H1 (cell line): Measurements from ENCODE around the gene FBXO41. TPM values are rescaled to one million over a fixed set of nuclear protein-coding genes. Genes with fewer than 3 reads are reported as not detected.

Experiments
- CTCF ChIA-PET: fragments of 300-600 bp; sonication (Branson Sonifier 250); formaldehyde crosslinking; loops from one replicate; lab custom pipeline; 2021; ENCODE audit not compliant: partially characterized antibody; lab: Charles Lee
- POLR2A ChIA-PET: fragments of 300-600 bp; sonication (Branson Sonifier 250); formaldehyde crosslinking; loops from one replicate; lab custom pipeline; 2021; ENCODE audit warnings: inconsistent platforms; ENCODE audit not compliant: partially characterized antibody; lab: Charles Lee
- DNase-seq, 2 experiments: peaks; one replicate each; pipeline versions ENCODE4 v3.0.0 to v3.0.0-alpha.2; 2010 to 2022; ENCODE audit warnings: low spot score in 2 of 2, low read depth in 1 of 2, mixed read lengths in 1 of 2
- FAIRE-seq: peaks from 2 replicates; lab custom pipeline; 2011; peaks lifted over from hg19 to GRCh38; lab: Jason Lieb, UNC
- H2AFZ ChIP-seq: 2 replicates; pipeline ENCODE4 v1.8.1; 2012; ENCODE audit warnings: low read length, inconsistent platforms
- H2AK5ac ChIP-seq: 2 replicates; pipeline ENCODE4 v1.6.1; 2013; ENCODE audit warnings: low read depth, low read length
- H2BK120ac ChIP-seq: replicated peaks from 2 replicates; pipeline ENCODE3; 2013; ENCODE audit warnings: low read depth, low read length, inconsistent platforms
- H2BK12ac ChIP-seq: 2 replicates; pipeline ENCODE4 v1.6.1; 2013; ENCODE audit warnings: low read depth, low read length
- H2BK15ac ChIP-seq: 2 replicates; pipeline ENCODE4 v1.6.1; 2013; ENCODE audit warnings: low read length
- H2BK20ac ChIP-seq: 2 replicates; pipeline ENCODE4 v1.6.1; 2013; ENCODE audit warnings: low read length
- H2BK5ac ChIP-seq: 2 replicates; pipeline ENCODE4 v1.6.1; 2013; ENCODE audit warnings: low read depth, low read length
- H3K14ac ChIP-seq: 2 replicates; pipeline ENCODE4 v1.6.1; 2013; ENCODE audit warnings: inconsistent platforms; ENCODE audit not compliant: insufficient read length
- H3K18ac ChIP-seq: 2 replicates; pipeline ENCODE4 v1.6.1; 2013; ENCODE audit warnings: low read length; ENCODE audit errors: extremely low read depth
- H3K23ac ChIP-seq: 2 replicates; pipeline ENCODE4 v1.6.1; 2013; ENCODE audit warnings: inconsistent platforms; ENCODE audit not compliant: insufficient read length
- H3K23me2 ChIP-seq: 2 replicates; pipeline ENCODE4 v1.6.1; 2013; ENCODE audit warnings: low read depth, low read length
- H3K27ac ChIP-seq: 2 replicates; pipeline ENCODE4 v1.6.1; 2011; ENCODE audit warnings: low read depth, low read length, inconsistent platforms
- H3K27me3 ChIP-seq, 4 experiments: replicated peaks in 1 of 4; 1 replicate in 1 of 4; 2 replicates in 3 of 4; pipeline versions ENCODE4 v1.6.1 to v1.8.1; 2011 to 2013; ENCODE audit warnings: low read length in 3 of 4, mild to moderate bottlenecking in 3 of 4, inconsistent platforms in 2 of 4, mixed read lengths in 2 of 4, moderate library complexity in 1 of 4; ENCODE audit not compliant: control insufficient read depth in 3 of 4, insufficient read depth in 3 of 4; ENCODE audit errors: extremely low read depth in 1 of 4
- H3K36me3 ChIP-seq, 4 experiments: 2 replicates each; pipeline versions ENCODE4 v1.6.1 to v1.8.1; 2011 to 2013; ENCODE audit warnings: mild to moderate bottlenecking in 4 of 4, low read length in 3 of 4, moderate library complexity in 2 of 4, control low read depth in 1 of 4, inconsistent platforms in 1 of 4; ENCODE audit not compliant: insufficient read depth in 4 of 4, control insufficient read depth in 2 of 4
- H3K4ac ChIP-seq: replicated peaks from 2 replicates; pipeline ENCODE3; 2013; ENCODE audit warnings: low read length, low read depth, mixed read lengths, inconsistent platforms; ENCODE audit not compliant: insufficient read length
- H3K4me1 ChIP-seq, 4 experiments: replicated peaks in 1 of 4; 1 replicate in 1 of 4; 2 replicates in 3 of 4; pipeline versions ENCODE4 v1.6.1 to v1.8.1; 2011 to 2013; ENCODE audit warnings: low read length in 3 of 4, inconsistent platforms in 2 of 4, mixed read lengths in 1 of 4; ENCODE audit not compliant: insufficient read depth in 4 of 4, control insufficient read depth in 3 of 4
- H3K4me2 ChIP-seq, 2 experiments: 2 replicates each; pipeline versions ENCODE4 v1.6.1 to v1.8.1; 2011 to 2013; ENCODE audit warnings: low read depth in 2 of 2, low read length in 2 of 2, control low read depth in 1 of 2, inconsistent platforms in 1 of 2, mild to moderate bottlenecking in 1 of 2; ENCODE audit not compliant: insufficient read depth in 1 of 2
- H3K4me3 ChIP-seq, 4 experiments: fragments of 200-600, 300-600 bp in 1 of 4; sonication (generic), shearing (Covaris generic), sonication (Bioruptor Twin) in 1 of 4; 2 replicates each; pipeline versions ENCODE4 v1.5.1 to v1.8.1; 2011 to 2016; ENCODE audit warnings: low read length in 4 of 4, low read depth in 3 of 4, control low read depth in 2 of 4, inconsistent platforms in 2 of 4, mild to moderate bottlenecking in 2 of 4, mixed read lengths in 1 of 4, moderate library complexity in 1 of 4; ENCODE audit not compliant: insufficient read depth in 2 of 4; ENCODE audit errors: extremely low read depth in 1 of 4
- H3K56ac ChIP-seq: replicated peaks from 2 replicates; pipeline ENCODE3; 2013; ENCODE audit warnings: low read depth, mild to moderate bottlenecking, mixed read lengths, low read length, inconsistent platforms; ENCODE audit not compliant: insufficient read length
- H3K79me1 ChIP-seq: 2 replicates; pipeline ENCODE4 v1.6.1; 2013; ENCODE audit warnings: low read depth, low read length, control low read depth
- H3K79me2 ChIP-seq, 2 experiments: 2 replicates each; pipeline versions ENCODE4 v1.6.1 to v1.8.1; 2012 to 2013; ENCODE audit warnings: low read length in 2 of 2, mild to moderate bottlenecking in 2 of 2, inconsistent platforms in 1 of 2; ENCODE audit not compliant: insufficient read depth in 2 of 2, control insufficient read depth in 1 of 2
- H3K9ac ChIP-seq, 4 experiments: replicated peaks in 1 of 4; 1 replicate in 1 of 4; 2 replicates in 3 of 4; pipeline versions ENCODE4 v1.6.1 to v1.8.1; 2011 to 2013; ENCODE audit warnings: low read depth in 3 of 4, low read length in 3 of 4, control low read depth in 2 of 4, mild to moderate bottlenecking in 2 of 4, moderate library complexity in 2 of 4, inconsistent platforms in 1 of 4; ENCODE audit errors: extremely low read depth in 1 of 4
- H3K9me3 ChIP-seq, 2 experiments: 2 replicates each; pipeline versions ENCODE4 v1.6.1 to v1.8.1; 2012 to 2013; ENCODE audit warnings: mild to moderate bottlenecking in 2 of 2, moderate library complexity in 2 of 2, control low read depth in 1 of 2, inconsistent platforms in 1 of 2, low read depth in 1 of 2, low read length in 1 of 2, mixed read lengths in 1 of 2; ENCODE audit not compliant: insufficient read depth in 2 of 2
- H4K20me1 ChIP-seq, 2 experiments: replicated peaks in 1 of 2; 2 replicates each; pipeline versions ENCODE3 to v1.8.1; 2011 to 2013; ENCODE audit warnings: inconsistent platforms in 2 of 2, low read length in 2 of 2, mild to moderate bottlenecking in 1 of 2; ENCODE audit not compliant: insufficient read depth in 2 of 2, control insufficient read depth in 1 of 2
- H4K5ac ChIP-seq: 2 replicates; pipeline ENCODE4 v1.6.1; 2013; ENCODE audit warnings: low read length, low read depth, mixed read lengths, inconsistent platforms; ENCODE audit not compliant: insufficient read length
- H4K8ac ChIP-seq: 2 replicates; pipeline ENCODE4 v1.8.0; 2013; ENCODE audit warnings: mild to moderate bottlenecking, moderate library complexity, low read length, inconsistent platforms; ENCODE audit not compliant: insufficient read depth; ENCODE audit errors: extremely low read depth
- H4K91ac ChIP-seq: replicated peaks from 2 replicates; pipeline ENCODE3; 2013; ENCODE audit warnings: low read length, mixed read lengths, inconsistent platforms; ENCODE audit not compliant: insufficient read length
- ASH2L ChIP-seq: fragments of 200-600, 300-600 bp; sonication (generic); IDR thresholded peaks from one replicate; pipeline ENCODE4 v1.7.1; 2017; ENCODE audit warnings: low read length
- CBX5 ChIP-seq: fragments of 300-800, 300-1000 bp; sonication (generic); IDR thresholded peaks from 2 replicates; pipeline ENCODE4 v1.7.1; 2016; ENCODE audit warnings: antibody characterized with exemption, low read length, low read depth
- CREB1 ChIP-seq: IDR thresholded peaks from 2 replicates; pipeline ENCODE4 v1.6.1; 2012; ENCODE audit warnings: inconsistent platforms
- EGR1 ChIP-seq: IDR thresholded peaks from 2 replicates; pipeline ENCODE4 v1.6.1; 2011; ENCODE audit warnings: low read depth, low read length, borderline replicate concordance
- EP300 ChIP-seq, 2 experiments: IDR thresholded peaks; 1 replicate in 1 of 2; 2 replicates in 1 of 2; pipeline ENCODE4 v1.6.1; 2011 to 2012; ENCODE audit warnings: low read depth in 2 of 2, low read length in 2 of 2, mild to moderate bottlenecking in 2 of 2, borderline replicate concordance in 1 of 2, inconsistent platforms in 1 of 2, moderate library complexity in 1 of 2
- FOSL1 ChIP-seq: IDR thresholded peaks from 2 replicates; pipeline ENCODE4 v1.6.1; 2011; ENCODE audit warnings: mild to moderate bottlenecking, low read depth, low read length, moderate library complexity; ENCODE audit not compliant: insufficient read depth
- GABPA ChIP-seq: IDR thresholded peaks from 2 replicates; pipeline ENCODE4 v1.6.1; 2011; ENCODE audit warnings: mild to moderate bottlenecking, low read length, moderate library complexity, borderline replicate concordance; ENCODE audit not compliant: insufficient read depth
- HDAC6 ChIP-seq: IDR thresholded peaks from one replicate; pipeline ENCODE4 v1.7.1; 2012; ENCODE audit warnings: low read depth, mild to moderate bottlenecking, inconsistent platforms, low read length, moderate library complexity
- PHF8 ChIP-seq: fragments of 200-600 bp; sonication (generic); conservative IDR thresholded peaks from 2 replicates; pipeline ENCODE4 v1.7.1; 2012; ENCODE audit warnings: low read depth, mild to moderate bottlenecking, inconsistent platforms, low read length, moderate library complexity
- RBBP5 ChIP-seq: IDR thresholded peaks from 2 replicates; pipeline ENCODE4 v1.7.1; 2012; ENCODE audit warnings: low read depth, mild to moderate bottlenecking, inconsistent platforms, low read length, moderate library complexity, borderline replicate concordance
- RFX5 ChIP-seq: IDR thresholded peaks from 2 replicates; pipeline ENCODE4 v1.6.1; 2011; ENCODE audit warnings: low read depth, low read length, improper control_type of control experiment, borderline replicate concordance
- SIX5 ChIP-seq: IDR thresholded peaks from 2 replicates; pipeline ENCODE4 v1.6.1; 2011; ENCODE audit warnings: mild to moderate bottlenecking, low read depth, low read length
- TAF7 ChIP-seq: optimal IDR thresholded peaks from 2 replicates; pipeline ENCODE3; 2011; ENCODE audit warnings: low read depth, mild to moderate bottlenecking, inconsistent platforms, low read length, moderate library complexity, borderline replicate concordance
- WGBS, 2 experiments: shearing (Covaris generic) in 1 of 2; methylation state at CpG; one replicate each; pipeline versions ENCODE4 v1.1.6 to v1.1.7; 2013 to 2015; ENCODE audit warnings: low lambda C conversion rate in 2 of 2, mixed read lengths in 2 of 2, inconsistent platforms in 1 of 2, low coverage in 1 of 2, missing lambda C conversion rate in 1 of 2; ENCODE audit not compliant: insufficient replicate concordance in 2 of 2, insufficient coverage in 1 of 2, insufficient read length in 1 of 2; ENCODE audit errors: extremely low coverage in 1 of 2, missing lambda C conversion rate in 1 of 2; 5-methylcytosine and 5-hydroxymethylcytosine counted together
- polyA plus RNA-seq, 7 experiments: library from polyadenylated mRNA; depleted of rRNA in 3 of 7; stranded (reverse) in 5 of 7; unstranded in 2 of 7; fragments of >200 nt in 5 of 7; fragments of 200-250 nt in 2 of 7; gene quantifications; 1 replicate in 5 of 7; 2 replicates in 1 of 7; 4 replicates in 1 of 7; pipeline versions ENCODE4 v1.2.1 to v1.2.3, GENCODE V29; 2011 to 2013; ENCODE audit warnings: missing spikeins in 2 of 7, mixed read lengths in 2 of 7
- total RNA-seq: library from RNA; stranded (reverse); fragmentation: NEBNext Ultra II Directional; extraction: Animal tissue kit (Norgen Biotek cat#: 25700); gene quantifications from 2 replicates; pipeline ENCODE4 v1.2.1, GENCODE V29; 2021

The FBXO41 gene
- total and polyA plus RNA-seq, 2 of the 8 experiments (the other 6 are each of a cell fraction or from before 2014, with no cell fraction given), result 11.2 to 14.3 TPM

- no peak for FAIRE-seq
- Histone ChIP-seq H3K27ac (no peak overlapping the region), H3K79me2 (no peaks in the 10 kb centered on the region), H3K27me3 (no peaks in the 10 kb centered on the region), H4K91ac (no peak overlapping the region), H3K18ac (peak overlapping the region; percentile 32; the same call in 1 of the 2 replicates), H2AK5ac (no peak overlapping the region), H3K14ac (no peak overlapping the region), H3K9me3 (no peaks in the 10 kb centered on the region), H3K36me3 (peaks cover 11 to 36% (median 20%) of the 10 kb centered on the region in 4 experiments; a peak in 7 of 8 replicates), H2BK15ac (peak overlapping the region; percentile 61; the same call in 1 of the 2 replicates), H2BK5ac (peak overlapping the region; percentile 21; the same call in 1 of the 2 replicates), H3K4me2 (no peak overlapping the region), H2AFZ (no peak overlapping the region), H3K4ac (no peak overlapping the region), H4K8ac (no peak overlapping the region), H4K20me1 (peaks cover 16 to 18% of the 10 kb centered on the region in 2 experiments), H4K5ac (no peak overlapping the region), H3K56ac (no peak overlapping the region), H2BK20ac (no peak overlapping the region), H3K23me2 (no peaks in the 10 kb centered on the region), H3K79me1 (no peaks in the 10 kb centered on the region), H3K23ac (no peak overlapping the region), H2BK120ac (no peak overlapping the region), H3K4me1 (peaks cover 0 to 12% (median 4%) of the 10 kb centered on the region in 4 experiments; a peak in 3 of 7 replicates), H3K9ac (no peak overlapping the region), H3K4me3 (no peak overlapping the region), H2BK12ac (0 out of 2 replicates have a peak overlapping the region, but pooled peaks have one; percentile 39)
- POLR2A ChIA-PET, result interaction anchor here (0.6 to 5.1 kb wide), 11 partner anchors 10 to 1177 kb away, joined by 3 to 53 read pairs (median 4); partner anchors contain the start of genes CCT7, FBXO41 and PRADC1
- no peak for DNase-seq
- WGBS, 2 experiments, result 100% methylated on average over 2 of the region's 2 CpGs; no CpG with 5 or more reads in 1 of the 2 experiments
- CTCF ChIA-PET, result interaction anchor here (0.8 to 7.0 kb wide), 11 partner anchors 11 to 101 kb away, joined by 3 to 51 read pairs (median 4); partner anchors contain the start of genes CCT7, EGR4 and PRADC1
- TF ChIP-seq PHF8, result no peak
- no peak for TF ChIP-seq FOSL1
- TF ChIP-seq GABPA, result no peak
- TF ChIP-seq RBBP5, result no peak
- no peak for TF ChIP-seq EGR1
- TF ChIP-seq SIX5, result no peak
- TF ChIP-seq RFX5, result no peak
- TF ChIP-seq CREB1, result no peak
- no peak for TF ChIP-seq TAF7
- no peak for TF ChIP-seq ASH2L
- TF ChIP-seq HDAC6, result no peak
- TF ChIP-seq EP300 (IDR thresholded peaks at IDR 0.05; ENCODE audit: borderline replicate concordance in 1 of 2, low read depth in 2 of 2, low read length in 2 of 2), result no peak
- no peak for TF ChIP-seq CBX5
Observed at GRCh38 chr2:73257021-73257420, 27.3 kb downstream of the FBXO41 start.
